MM.1S (cell line): ENCODE measurements around the gene SCAF4.

ENCODE experiments used
- EZH2 ChIP-seq: fragments of 300-600 bp; sonication (generic); optimal IDR thresholded peaks from 2 replicates; pipeline ENCODE3; 2017; ENCODE audit warnings: low read depth, mild to moderate bottlenecking, antibody characterized with exemption, low read length, mixed read lengths
- EZH2phosphoT487 ChIP-seq: fragments of 300-600 bp; sonication (generic); IDR thresholded peaks from 2 replicates; pipeline ENCODE4 v1.6.1; 2018; ENCODE audit warnings: antibody characterized with exemption, low read length
- TF ChIP-seq, protein P1 (sequence below): fragments of 300-600 bp; sonication (generic); IDR thresholded peaks from 2 replicates; pipeline ENCODE4 v1.5.1; 2016; ENCODE audit warnings: antibody characterized with exemption, low read length, mixed read lengths

DNA sequence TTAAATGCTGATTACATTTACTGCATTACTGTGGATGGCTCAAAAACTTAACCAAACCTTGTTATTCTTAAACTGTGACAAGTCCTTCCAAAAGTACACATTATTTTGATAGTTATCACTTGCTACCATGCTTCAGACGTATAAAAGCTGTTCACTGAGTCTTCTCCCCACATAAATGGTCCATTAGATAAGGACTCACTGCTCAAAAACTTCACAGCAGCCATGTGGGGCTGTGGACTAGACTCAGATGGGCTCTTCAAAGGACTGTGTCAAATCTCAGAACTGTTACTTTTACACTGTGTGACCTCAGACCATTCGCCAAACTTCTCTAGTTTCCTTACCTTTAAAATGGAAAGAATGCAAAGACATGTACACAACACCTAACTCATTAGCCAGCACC lies 11.6 kb downstream of the SCAF4 start:
- TF ChIP-seq, protein P1, sequence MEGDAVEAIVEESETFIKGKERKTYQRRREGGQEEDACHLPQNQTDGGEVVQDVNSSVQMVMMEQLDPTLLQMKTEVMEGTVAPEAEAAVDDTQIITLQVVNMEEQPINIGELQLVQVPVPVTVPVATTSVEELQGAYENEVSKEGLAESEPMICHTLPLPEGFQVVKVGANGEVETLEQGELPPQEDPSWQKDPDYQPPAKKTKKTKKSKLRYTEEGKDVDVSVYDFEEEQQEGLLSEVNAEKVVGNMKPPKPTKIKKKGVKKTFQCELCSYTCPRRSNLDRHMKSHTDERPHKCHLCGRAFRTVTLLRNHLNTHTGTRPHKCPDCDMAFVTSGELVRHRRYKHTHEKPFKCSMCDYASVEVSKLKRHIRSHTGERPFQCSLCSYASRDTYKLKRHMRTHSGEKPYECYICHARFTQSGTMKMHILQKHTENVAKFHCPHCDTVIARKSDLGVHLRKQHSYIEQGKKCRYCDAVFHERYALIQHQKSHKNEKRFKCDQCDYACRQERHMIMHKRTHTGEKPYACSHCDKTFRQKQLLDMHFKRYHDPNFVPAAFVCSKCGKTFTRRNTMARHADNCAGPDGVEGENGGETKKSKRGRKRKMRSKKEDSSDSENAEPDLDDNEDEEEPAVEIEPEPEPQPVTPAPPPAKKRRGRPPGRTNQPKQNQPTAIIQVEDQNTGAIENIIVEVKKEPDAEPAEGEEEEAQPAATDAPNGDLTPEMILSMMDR: no peak
- TF ChIP-seq EZH2 (no peak), EZH2phosphoT487 (no peak)
